COLO668 (cell line): Measurements from ENCODE around the gene OR10AD1.
"Not testable (repeated sequence)": the region's sequence is repeated elsewhere in the genome, so short reads cannot be mapped to it uniquely, and the experiment has no call there.

Source experiments
- DNase-seq: peaks from one replicate; lab custom pipeline; 2025; ENCODE audit not compliant: unreplicated experiment; lab: John Stamatoyannopoulos, UW

The OR10AD1 gene

GRCh38 chr12:48163150-48163747, 39.8 kb downstream of the OR10AD1 start:
- DNase-seq = no peak

- DNase-seq = no peak
Measured at GRCh38 chr12:48160807-48161206, 42.3 kb downstream of the OR10AD1 start.

GRCh38 chr12:48160046-48160445, 43.0 kb downstream of the OR10AD1 start:
- no peak for DNase-seq

DNA sequence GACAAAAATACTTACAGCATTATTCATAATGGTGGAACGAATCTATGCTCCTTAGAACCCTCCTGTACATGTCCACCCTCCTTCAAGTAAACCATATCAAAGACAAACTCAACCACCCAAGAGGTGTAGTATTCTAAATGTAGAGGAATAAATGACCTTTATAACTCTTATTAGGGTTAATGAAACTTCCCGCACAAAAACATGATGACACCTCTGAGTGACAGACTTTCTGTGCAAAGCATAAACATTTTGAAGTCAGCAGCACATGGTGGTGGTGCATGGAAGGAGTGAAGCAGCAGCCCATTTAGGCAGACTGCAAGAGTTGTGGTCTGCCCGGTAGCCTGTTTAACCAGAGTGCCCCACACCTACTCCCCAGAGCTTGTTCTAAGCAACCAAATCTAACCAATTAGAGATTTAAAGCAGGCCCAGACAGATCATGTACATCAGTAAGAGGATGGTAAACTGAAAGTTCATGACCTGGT, 45.2 kb downstream of the OR10AD1 start:
- no peak for DNase-seq

DNA sequence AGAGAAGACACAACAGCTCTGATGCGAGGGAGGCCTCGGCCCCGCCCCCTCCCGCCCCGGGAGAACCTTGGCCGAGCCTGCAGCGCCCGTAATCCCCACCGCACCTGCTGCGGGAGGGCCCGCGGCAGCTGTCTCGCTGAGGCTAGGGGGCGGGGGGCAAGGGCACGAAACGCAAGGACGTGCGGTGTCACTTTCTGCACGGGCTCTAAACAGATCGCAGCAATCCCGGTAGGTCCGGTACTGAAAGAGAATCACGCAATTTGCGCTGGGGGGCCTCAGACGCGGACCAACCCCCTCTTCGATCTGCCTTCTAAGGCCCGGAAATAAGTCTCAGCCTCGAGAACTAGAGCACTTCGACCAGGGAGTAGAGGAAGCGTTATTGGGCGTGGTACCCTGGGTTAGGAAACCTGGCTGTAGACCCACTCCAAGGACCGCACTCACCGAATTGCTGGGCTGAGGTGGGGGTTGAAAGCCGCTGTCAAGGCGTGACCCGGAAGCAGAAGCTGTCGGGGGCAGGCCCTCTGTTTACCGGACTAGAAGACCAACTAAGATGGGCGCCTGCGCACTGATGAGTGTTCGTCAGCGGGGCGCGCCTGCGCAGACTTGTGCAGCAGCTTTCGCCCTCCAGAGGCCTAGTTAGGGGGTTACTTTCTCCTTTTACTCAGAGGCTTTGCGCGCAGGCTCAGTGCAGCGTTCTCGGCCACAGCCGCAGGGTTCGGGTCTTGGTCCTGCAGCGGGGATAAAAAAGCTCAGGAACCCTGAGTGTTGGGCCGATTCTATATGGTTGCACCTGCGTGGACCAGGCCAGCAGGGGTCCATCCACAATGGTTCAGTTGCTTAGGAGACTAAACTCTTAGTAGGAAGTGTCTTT, 45.8 kb downstream of the OR10AD1 start, which contains the start of gene ASB8:
Gene ASB8, minus strand, starts transcription at position 498 of the 871 bp plus-strand sequence. CDS start 4,019 bp downstream, outside the sequence.
- peak; percentile 94 for DNase-seq

- DNase-seq = no peak
Measured at GRCh38 chr12:48156652-48157017, 46.5 kb downstream of the OR10AD1 start.

DNA sequence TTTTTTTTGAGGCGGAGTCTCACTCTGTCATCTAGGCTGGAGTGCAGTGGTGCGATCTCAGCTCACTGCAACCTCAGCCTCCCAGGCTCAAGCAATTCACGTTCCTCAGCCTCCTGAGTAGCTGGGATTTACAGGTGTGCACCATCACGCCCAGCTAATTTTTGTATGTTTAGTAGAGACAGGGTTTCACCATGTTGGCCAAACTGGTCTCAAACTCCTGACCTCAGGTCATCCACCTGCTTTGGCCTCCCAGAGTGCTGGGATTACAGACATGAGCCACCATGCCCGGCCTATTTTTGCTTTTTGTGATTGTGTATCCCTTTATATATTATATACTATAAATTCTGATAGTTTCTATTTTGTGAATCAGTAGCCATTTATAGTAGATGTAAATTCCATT, 47.3 kb downstream of the OR10AD1 start:
- DNase-seq = not testable (repeated sequence)
